Activated naive CD4-positive, alpha-beta T cell treated with Interleukin-2 at 50 U/mL for 16 hours (primary cell): ENCODE measurements around the gene VTCN1.
A peak's percentile ranks its signal among the peaks of the same experiment; 100 is the strongest.
"Not testable (repeated sequence)": the region's sequence is repeated elsewhere in the genome, so short reads cannot be mapped to it uniquely, and the experiment has no call there.

Experiments used
- DNase-seq: peaks from one replicate; pipeline ENCODE4 v3.0.0-alpha.2; 2020

Gene VTCN1

GRCh38 chr1:117161887-117162286 is 48.8 kb downstream of the VTCN1 start:
- no peak for DNase-seq

- not testable (repeated sequence) for DNase-seq
These were observed 59.4 kb downstream of the VTCN1 start for GRCh38 chr1:117151305-117151704.

- DNase-seq = no peak
These were observed 60.4 kb downstream of the VTCN1 start for GRCh38 chr1:117150316-117150715.

GRCh38 chr1:117147856-117148588 is 62.7 kb downstream of the VTCN1 start:
- no peak for DNase-seq

GRCh38 chr1:117147341-117147831 is 63.3 kb downstream of the VTCN1 start:
- DNase-seq = no peak

GRCh38 chr1:117146575-117147340 is 64.0 kb downstream of the VTCN1 start:
- no peak for DNase-seq

GRCh38 chr1:117146072-117146471 is 64.7 kb downstream of the VTCN1 start:
- DNase-seq = no peak

- DNase-seq = no peak
These were observed 66.9 kb downstream of the VTCN1 start for GRCh38 chr1:117143871-117144270.

GRCh38 chr1:117143172-117143571 is 67.6 kb downstream of the VTCN1 start:
- DNase-seq = no peak

GRCh38 chr1:117142200-117142599 is 68.5 kb downstream of the VTCN1 start:
- DNase-seq = no peak

- DNase-seq = no peak
These were observed 72.2 kb downstream of the VTCN1 start for GRCh38 chr1:117138561-117138960.

- no peak for DNase-seq
These were observed 72.6 kb downstream of the VTCN1 start for GRCh38 chr1:117138106-117138505.

GRCh38 chr1:117137281-117137855 is 73.4 kb downstream of the VTCN1 start:
- no peak for DNase-seq

GRCh38 chr1:117136749-117137148 is 74.0 kb downstream of the VTCN1 start:
- DNase-seq = no peak

GRCh38 chr1:117135329-117135728 is 75.4 kb downstream of the VTCN1 start:
- no peak for DNase-seq

- DNase-seq = no peak
These were observed 80.2 kb downstream of the VTCN1 start for GRCh38 chr1:117130526-117130925.

- DNase-seq = no peak
These were observed 82.2 kb downstream of the VTCN1 start for GRCh38 chr1:117128323-117129079.

GRCh38 chr1:117127795-117128194 is 82.9 kb downstream of the VTCN1 start:
- no peak for DNase-seq

- no peak for DNase-seq
These were observed 86.1 kb downstream of the VTCN1 start for GRCh38 chr1:117124661-117125060.

GRCh38 chr1:117123274-117123673 is 87.5 kb downstream of the VTCN1 start:
- no peak for DNase-seq

GRCh38 chr1:117122330-117123025 is 88.2 kb downstream of the VTCN1 start:
- no peak for DNase-seq

GRCh38 chr1:117121589-117122329 is 89.0 kb downstream of the VTCN1 start, which contains the start of gene TRIM45:
TSS of gene TRIM45 (minus strand) at chr1:117121749. CDS start at chr1:117121201, 548 bp downstream.
- peak; percentile 87 for DNase-seq
